DMS153 (cell line): ENCODE measurements around the gene DYRK4.
"Not testable (repeated sequence)": the region's sequence is repeated elsewhere in the genome, so short reads cannot be mapped to it uniquely, and the experiment has no call there.

ENCODE experiments used
- DNase-seq: peaks from one replicate; lab custom pipeline; 2025; lab: John Stamatoyannopoulos, UW

Gene DYRK4

GRCh38 chr12:4562034-4562657, at the start of gene DYRK4:
TSS of gene DYRK4 (plus strand) at chr12:4562208. CDS start at chr12:4562246, 38 bp downstream.
- DNase-seq, result peak; percentile 50

GRCh38 chr12:4518106-4518728, 43.8 kb upstream of the DYRK4 start:
- no peak for DNase-seq

- DNase-seq, result not testable (repeated sequence)
Observed at GRCh38 chr12:4523443-4523842, 38.6 kb upstream of the DYRK4 start.

- no peak for DNase-seq
Observed at GRCh38 chr12:4526923-4527546, 35.0 kb upstream of the DYRK4 start.

GRCh38 chr12:4530160-4530559, 31.8 kb upstream of the DYRK4 start:
- DNase-seq, result no peak

- no peak for DNase-seq
Observed at GRCh38 chr12:4530982-4531586, 30.9 kb upstream of the DYRK4 start.

GRCh38 chr12:4535092-4535491, 26.9 kb upstream of the DYRK4 start:
- no peak for DNase-seq

- DNase-seq, result no peak
Observed at GRCh38 chr12:4535871-4536270, 26.1 kb upstream of the DYRK4 start.

- peak; percentile 94 for DNase-seq
Observed at GRCh38 chr12:4538207-4539160, 23.5 kb upstream of the DYRK4 start, which contains the start of gene RAD51AP1. TSS of gene RAD51AP1 (plus strand) at chr12:4538890. CDS start at chr12:4538940, 50 bp downstream.

GRCh38 chr12:4539167-4539870, 22.7 kb upstream of the DYRK4 start:
- DNase-seq, result no peak

- no peak for DNase-seq
Observed at GRCh38 chr12:4540170-4540569, 21.8 kb upstream of the DYRK4 start.

GRCh38 chr12:4540638-4541037, 21.4 kb upstream of the DYRK4 start:
- DNase-seq, result no peak

GRCh38 chr12:4545195-4545594, 16.8 kb upstream of the DYRK4 start:
- DNase-seq, result no peak

GRCh38 chr12:4552191-4552590, 9.8 kb upstream of the DYRK4 start:
- DNase-seq, result no peak

- DNase-seq, result no peak
Observed at GRCh38 chr12:4553943-4554342, 8.1 kb upstream of the DYRK4 start.

GRCh38 chr12:4555804-4556203, 6.2 kb upstream of the DYRK4 start:
- DNase-seq, result no peak

- DNase-seq, result no peak
Observed at GRCh38 chr12:4556735-4557530, 5.1 kb upstream of the DYRK4 start.

- no peak for DNase-seq
Observed at GRCh38 chr12:4557586-4557985, 4.4 kb upstream of the DYRK4 start.

GRCh38 chr12:4558171-4558570, 3.8 kb upstream of the DYRK4 start:
- DNase-seq, result no peak

GRCh38 chr12:4563336-4563735, 1.3 kb downstream of the DYRK4 start:
- DNase-seq, result no peak
